NCI-H2227 (cell line): ENCODE data around the gene UHRF2.

Source experiments
- DNase-seq: peaks from one replicate; lab custom pipeline; 2025; ENCODE audit not compliant: unreplicated experiment; lab: John Stamatoyannopoulos, UW

The UHRF2 gene

DNA sequence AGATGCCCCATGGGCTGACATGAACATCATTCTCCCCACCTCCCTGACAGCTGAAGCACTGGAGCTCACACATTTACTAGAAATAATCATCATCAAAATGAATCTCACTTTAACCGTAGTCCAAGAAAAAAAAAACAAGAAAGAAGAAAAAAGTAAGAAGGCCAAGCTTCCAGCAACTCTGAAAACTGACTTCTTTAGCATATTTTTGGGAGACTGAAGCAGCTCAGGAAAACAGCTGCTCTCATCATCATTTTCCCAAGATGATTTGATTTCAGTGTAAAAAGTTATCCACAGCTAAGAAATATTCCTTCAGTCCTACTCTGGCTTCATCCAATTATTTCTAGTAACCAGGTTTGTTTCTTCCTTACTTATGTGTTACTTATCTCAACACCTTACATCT, 140.9 kb downstream of the UHRF2 start:
- no peak for DNase-seq
